ENCODE measurements around the gene PRB3. TPM values are rescaled to one million over a fixed set of nuclear protein-coding genes. Genes with fewer than 3 reads are reported as not detected.

PRB3 gene
- not detected for total RNA-seq

DNA sequence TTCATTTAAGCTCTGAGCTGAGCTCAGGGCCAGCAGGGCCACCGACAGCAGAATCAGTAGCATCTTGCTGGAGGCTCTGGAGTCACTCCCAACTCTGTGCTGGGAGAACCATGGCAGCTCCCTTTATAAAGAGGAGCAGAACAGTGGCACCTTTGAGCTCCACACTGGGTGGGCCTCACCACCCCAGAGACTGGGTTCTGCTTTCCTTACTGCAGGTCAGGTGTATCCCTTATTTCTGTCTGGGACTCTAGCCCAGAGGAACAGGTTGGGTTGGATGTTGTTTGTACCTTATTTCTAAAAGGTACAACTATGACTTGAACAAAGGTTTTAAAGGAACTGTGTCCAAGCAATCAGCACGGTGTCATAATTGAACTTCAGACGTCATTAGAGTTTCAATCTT, at the start of gene PRB3:
PRB3 (minus strand) TSS at position 101 of the 400 bp plus-strand sequence; CDS start at position 63, 38 bp downstream.

DNA sequence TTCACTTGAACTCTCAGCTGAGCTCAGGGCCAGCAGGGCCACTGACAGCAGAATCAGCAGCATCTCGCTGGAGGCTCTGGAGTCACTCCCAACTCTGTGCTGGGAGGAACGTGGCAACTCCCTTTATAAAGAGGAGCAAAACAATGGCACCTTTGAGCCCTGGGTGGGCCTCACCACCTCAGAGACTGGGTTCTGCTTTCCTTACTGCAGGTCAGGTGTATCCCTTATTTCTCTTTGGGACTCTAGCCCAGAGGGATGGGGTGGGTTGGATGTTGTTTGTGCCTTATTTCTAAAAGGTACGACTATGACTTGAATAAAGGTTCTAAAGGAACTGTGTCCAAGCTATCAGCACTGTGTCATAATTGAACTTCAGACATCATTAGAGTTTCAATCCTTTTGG, 40.8 kb upstream of the PRB3 start, which contains the start of gene PRB4:
PRB4 (minus strand) TSS at position 101 of the 400 bp plus-strand sequence; CDS start at position 63, 38 bp downstream.

Other genes with a start within 250 kb of the PRB3 start
- 14.1 TPM for gene TAS2R19, start 247.1 kb downstream of the PRB3 start, total RNA-seq
- 18.9 TPM for gene TAS2R31, start 238.3 kb downstream of the PRB3 start, total RNA-seq
- 6.7 TPM for gene TAS2R46, start 207.4 kb downstream of the PRB3 start, total RNA-seq
- gene TAS2R43, start 177.4 kb downstream of the PRB3 start, total RNA-seq, result 10.3 TPM
- 15.6 TPM for gene TAS2R30, start 135.1 kb downstream of the PRB3 start, total RNA-seq
- 6.7 TPM for gene SMIM10L1, start 98.5 kb downstream of the PRB3 start, total RNA-seq
- gene TAS2R42, start 82.8 kb downstream of the PRB3 start, total RNA-seq, result not detected
- not detected for gene PRB4, start 40.7 kb upstream of the PRB3 start, total RNA-seq
- not detected for gene PRB2, start 125.9 kb upstream of the PRB3 start, total RNA-seq

All from metanephros (tissue), 1 donor.